Erythroblast (primary cell): ENCODE measurements around the gene MYO3A.

Experiments
- GATA1 ChIP-seq: IDR thresholded peaks from 2 replicates; pipeline ENCODE4 v1.6.1; 2011; ENCODE audit warnings: low read depth, mild to moderate bottlenecking, control low read depth, low read length, moderate library complexity
- POLR2A ChIP-seq: IDR thresholded peaks from 2 replicates; pipeline ENCODE4 v1.6.1; 2011; ENCODE audit warnings: mild to moderate bottlenecking, low read length

- TF ChIP-seq POLR2A (no peak), GATA1 (no peak)
Measured at GRCh38 chr10:26215396-26215934, 281.4 kb downstream of the MYO3A start.
